HG03045 (cell line): ENCODE measurements around the gene RAD51.
"Not testable (repeated sequence)": the region's sequence is repeated elsewhere in the genome, so short reads cannot be mapped to it uniquely, and the experiment has no call there.

Source experiments
- ATAC-seq: cut with Tn5 transposase; IDR thresholded peaks from one replicate; pipeline ENCODE4 v1.9.1; 2021; ENCODE audit warnings: mild to moderate bottlenecking, moderate library complexity; ENCODE audit not compliant: unreplicated experiment

Gene RAD51

GRCh38 chr15:40694688-40695468 is at the start of gene RAD51:
Gene RAD51, plus strand, starts transcription at chr15:40695174. Its CDS starts 3,585 bp downstream, at chr15:40698759.
- ATAC-seq: peak; percentile 85

GRCh38 chr15:40647523-40647922 is 47.5 kb upstream of the RAD51 start:
- no peak for ATAC-seq

DNA sequence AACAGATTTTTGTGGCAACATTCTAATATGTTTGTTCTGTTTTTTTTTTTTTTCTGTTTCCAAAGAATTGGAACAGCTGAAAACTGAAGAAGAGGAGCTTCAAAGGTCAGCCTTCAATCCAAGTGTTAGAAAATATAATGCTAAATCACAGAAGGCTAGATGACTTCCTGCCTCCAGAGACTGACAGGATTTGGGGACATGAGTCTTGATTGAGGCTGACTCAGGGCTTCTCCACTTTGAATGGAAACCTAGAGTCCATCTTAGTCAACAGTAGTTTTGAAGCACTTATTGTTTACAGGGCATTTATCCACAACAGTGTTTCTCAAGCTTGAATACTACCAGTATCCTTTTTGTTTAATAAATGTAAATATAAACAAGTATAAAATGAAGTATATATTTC is 44.5 kb upstream of the RAD51 start:
- ATAC-seq: no peak

- no peak for ATAC-seq
These were observed 34.3 kb upstream of the RAD51 start for GRCh38 chr15:40660686-40661085.

DNA sequence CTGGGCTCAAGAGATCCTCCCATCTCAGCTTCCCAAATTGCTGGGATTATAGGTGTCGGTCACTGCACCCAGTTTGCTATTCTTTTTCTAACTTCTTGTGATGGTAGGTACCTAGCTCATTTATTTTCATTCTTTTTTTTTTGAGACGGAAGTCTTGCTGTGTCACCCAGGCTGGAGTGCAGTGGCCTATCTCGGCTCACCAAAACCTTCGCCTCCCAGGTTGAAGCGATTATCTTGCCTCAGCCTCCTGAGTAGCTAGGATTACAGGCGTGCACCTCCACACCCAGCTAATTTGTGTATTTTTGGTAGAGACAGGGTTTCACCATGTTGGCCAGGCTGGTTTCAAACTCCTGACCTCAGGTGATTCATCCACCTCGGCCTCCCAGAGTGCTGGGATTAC is 30.1 kb upstream of the RAD51 start:
- no peak for ATAC-seq

GRCh38 chr15:40676290-40676689 is 18.7 kb upstream of the RAD51 start:
- not testable (repeated sequence) for ATAC-seq

- ATAC-seq: not testable (repeated sequence)
These were observed 18.1 kb upstream of the RAD51 start for GRCh38 chr15:40676906-40677305.

- no peak for ATAC-seq
These were observed 14.8 kb upstream of the RAD51 start for GRCh38 chr15:40680151-40680550.

DNA sequence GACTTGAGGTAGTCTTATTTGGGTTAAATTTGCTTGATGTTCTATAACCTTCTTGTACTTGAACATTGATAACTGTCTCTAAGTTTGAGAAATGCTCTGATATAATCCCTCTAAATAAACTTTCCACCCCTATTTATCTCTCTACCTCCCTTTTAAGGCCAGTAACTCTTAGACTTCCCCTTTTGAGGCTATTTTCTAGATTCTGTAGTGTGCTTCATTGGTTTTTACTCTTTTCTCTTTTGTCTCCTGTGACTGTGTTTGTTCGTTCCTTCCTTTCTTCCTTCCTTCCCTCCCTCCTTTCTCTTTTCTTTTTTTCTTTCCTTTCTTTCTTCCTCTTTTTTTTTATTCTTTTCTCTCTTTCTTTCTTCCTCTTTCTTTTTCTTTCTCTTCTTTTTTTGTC is 14.0 kb upstream of the RAD51 start:
- not testable (repeated sequence) for ATAC-seq

DNA sequence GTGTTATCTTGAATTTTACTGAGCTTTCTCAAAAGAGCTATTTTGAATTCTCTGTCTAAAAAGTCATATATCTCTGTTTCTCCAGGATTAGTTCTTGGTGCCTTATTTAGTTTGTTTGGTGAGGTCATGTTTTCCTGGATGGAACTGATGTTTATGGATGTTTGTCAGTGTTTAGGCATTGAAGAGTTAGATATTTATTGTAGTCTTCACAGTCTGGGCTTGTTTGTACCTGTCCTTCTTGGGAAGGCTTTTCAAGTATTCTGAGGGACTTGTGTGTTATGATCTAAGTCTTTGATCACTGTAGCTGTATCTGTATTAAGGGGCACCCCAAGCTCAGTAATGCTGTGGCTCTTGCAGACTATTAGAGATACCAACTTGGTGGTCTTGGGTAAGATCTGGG is 10.6 kb upstream of the RAD51 start:
- ATAC-seq: no peak

DNA sequence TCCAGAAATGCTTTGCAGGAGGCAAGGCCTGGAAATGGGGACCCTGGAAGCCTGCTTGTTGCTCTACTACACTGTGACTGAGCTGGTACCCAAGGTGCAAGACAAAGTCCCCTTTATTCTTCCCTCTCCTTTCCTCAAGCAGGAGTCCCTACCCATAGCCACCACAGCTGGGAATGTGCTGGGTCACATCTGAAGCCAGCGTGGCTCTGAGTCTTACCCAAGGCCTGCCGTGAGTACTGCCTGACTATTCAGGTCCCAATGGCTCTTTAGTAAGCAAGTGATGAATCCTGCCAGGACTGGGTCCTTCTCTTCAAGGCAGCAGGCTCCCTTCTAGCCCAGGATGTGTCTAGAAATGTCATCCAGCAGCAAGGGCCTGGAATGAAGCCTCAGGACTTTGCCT is 9.6 kb upstream of the RAD51 start:
- ATAC-seq: no peak

GRCh38 chr15:40688932-40689799 is 5.8 kb upstream of the RAD51 start:
- no peak for ATAC-seq

- no peak for ATAC-seq
These were observed 3.2 kb upstream of the RAD51 start for GRCh38 chr15:40691737-40692136.

DNA sequence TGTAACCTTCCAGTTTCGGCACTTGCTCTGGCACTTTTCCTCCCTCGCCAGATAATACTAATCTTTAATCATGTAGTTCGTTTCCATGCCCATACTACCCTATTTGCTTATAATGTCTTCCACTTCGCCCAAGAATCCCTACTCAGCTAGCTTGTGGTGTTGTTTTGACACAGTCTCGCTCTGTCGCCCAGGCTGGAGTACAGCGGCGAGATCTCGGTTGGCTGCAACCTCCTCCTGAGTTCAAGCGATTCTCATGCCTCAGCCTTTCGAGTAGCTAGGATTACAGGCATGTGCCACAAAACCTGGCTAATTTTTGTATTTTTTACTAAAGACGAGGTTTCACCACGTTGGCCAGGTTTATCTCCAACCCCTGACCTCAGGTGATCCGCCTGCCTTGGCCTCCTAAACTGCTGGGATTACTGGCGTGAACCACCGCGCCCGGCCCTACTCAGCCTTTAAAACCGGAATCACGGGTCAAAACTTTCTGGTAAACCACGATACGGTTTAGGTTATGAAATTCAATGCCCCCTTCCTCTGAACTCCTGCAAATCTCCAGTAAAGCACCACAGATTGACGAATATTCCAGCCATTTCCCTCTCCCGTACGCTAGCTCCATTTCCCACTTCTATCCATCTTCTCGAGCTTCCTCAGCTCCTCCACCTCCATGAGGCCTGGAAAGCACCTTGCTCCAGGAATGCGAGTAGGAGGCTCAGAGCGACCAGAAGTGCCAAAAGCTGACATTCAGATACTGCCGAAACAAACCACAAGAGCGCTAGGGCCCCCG is 878 bp upstream of the RAD51 start:
- peak; percentile 13 for ATAC-seq

DNA sequence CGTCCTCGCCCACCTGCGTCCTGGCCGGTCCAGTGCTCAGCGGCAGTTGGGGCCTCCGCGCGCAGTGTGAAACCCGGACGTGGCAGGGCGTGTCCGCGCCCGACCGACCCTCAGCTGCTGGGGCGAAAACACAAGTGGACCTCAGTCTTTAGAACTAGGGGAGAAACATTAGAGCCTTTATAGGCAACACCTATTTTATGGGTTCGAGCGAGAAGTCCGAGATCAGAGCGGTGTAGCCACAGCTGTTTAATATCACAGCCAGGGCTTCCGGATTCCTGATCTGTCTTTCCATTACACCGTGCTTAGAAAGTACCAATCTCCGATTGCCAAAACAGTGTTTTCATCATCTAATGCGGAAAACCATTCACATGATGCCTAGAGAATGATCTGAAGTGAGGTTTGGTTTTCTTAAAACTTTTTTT is 506 bp downstream of the RAD51 start:
- peak; percentile 32 for ATAC-seq

DNA sequence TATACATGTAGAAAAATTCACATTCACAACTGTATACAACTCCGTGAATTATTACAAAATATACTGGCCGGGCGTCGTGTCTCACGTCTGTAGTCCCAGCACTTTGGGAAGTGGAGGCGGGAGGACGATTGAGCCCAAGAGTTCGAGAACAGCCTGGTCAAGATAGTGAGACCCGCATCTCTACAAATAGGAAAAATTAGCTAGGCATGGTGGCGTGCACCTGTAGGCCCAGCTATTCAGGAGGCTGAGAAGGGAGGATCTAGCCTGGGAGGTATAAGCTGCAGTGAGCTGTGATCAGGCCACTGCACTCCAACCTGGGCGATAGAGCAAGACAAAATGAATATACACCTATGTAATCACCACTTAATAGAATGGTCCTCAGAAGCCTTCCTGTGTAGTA is 1.3 kb downstream of the RAD51 start:
- no peak for ATAC-seq

DNA sequence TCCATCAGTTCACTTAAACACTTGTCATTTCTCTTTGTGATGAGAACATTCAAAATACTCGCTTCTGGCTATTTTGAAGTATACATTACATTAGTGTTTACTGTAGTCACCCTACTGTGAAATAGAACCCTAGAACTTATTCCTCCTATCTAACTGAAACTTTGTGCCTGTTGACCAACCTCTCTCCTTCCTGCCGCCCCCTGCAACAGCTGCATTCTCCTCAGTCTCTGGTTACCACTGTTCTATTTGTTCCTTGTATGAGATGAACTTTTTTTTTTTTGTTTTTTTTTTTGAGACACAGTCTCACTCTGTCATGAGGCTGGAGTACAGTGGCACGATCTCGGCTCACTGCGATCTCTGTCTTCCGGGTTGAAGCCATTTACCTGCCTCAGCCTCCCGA is 2.9 kb downstream of the RAD51 start:
- no peak for ATAC-seq

GRCh38 chr15:40702077-40702476 is 7.1 kb downstream of the RAD51 start:
- no peak for ATAC-seq

DNA sequence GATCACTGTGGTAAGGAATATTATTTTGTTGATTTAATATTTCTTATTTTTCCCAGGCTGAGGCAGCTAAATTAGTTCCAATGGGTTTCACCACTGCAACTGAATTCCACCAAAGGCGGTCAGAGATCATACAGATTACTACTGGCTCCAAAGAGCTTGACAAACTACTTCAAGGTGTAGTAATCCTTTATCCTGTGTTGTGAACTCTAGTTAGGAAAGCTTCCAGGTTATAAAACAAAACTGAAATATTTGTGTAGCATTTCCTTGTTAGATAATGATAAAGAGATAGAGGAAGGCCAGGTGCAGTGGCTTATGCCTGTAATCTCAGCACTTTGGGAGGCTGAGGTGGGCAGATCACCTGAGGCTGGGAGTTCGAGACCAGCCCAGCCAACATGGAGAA is 11.1 kb downstream of the RAD51 start:
- ATAC-seq: no peak

DNA sequence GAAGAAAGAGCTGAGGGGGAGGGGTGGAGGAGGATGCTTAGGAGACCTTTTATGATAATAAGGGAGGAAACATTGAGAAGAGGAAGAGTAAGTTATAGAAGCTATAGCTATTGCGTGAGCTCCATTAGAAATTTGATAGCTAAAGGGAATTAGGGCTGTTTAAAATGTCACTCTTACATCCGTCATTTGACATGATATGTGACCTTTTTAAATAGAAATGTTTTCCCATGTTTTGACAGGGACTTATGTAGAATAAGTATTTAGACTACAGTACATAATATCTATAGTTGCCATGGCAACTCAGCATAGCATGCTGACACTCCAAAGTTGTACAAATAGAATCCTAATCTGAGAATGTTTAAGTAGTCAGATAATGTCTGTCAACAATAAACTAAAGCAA is 19.2 kb downstream of the RAD51 start:
- ATAC-seq: no peak

DNA sequence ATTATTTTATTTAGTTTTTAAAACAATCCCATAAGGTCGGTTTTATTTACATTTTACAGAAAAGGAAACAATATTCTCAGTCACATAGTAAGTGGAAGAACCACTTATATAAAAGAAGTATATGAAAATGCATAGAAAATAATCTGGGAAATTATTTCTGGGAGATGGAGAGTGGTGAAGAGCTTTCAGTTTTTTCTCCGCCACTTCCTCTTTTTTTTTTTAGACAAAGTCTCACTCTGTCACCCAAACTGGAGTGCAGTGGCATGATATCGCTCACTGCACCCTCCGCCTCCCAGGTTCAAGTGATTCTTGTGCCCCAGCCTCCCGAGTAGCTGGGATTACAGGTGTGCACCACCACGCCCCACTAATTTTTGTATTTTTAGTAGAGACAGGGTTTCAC is 21.2 kb downstream of the RAD51 start:
- no peak for ATAC-seq
